ENCODE measurements around the gene DAND5.

Gene DAND5

DNA sequence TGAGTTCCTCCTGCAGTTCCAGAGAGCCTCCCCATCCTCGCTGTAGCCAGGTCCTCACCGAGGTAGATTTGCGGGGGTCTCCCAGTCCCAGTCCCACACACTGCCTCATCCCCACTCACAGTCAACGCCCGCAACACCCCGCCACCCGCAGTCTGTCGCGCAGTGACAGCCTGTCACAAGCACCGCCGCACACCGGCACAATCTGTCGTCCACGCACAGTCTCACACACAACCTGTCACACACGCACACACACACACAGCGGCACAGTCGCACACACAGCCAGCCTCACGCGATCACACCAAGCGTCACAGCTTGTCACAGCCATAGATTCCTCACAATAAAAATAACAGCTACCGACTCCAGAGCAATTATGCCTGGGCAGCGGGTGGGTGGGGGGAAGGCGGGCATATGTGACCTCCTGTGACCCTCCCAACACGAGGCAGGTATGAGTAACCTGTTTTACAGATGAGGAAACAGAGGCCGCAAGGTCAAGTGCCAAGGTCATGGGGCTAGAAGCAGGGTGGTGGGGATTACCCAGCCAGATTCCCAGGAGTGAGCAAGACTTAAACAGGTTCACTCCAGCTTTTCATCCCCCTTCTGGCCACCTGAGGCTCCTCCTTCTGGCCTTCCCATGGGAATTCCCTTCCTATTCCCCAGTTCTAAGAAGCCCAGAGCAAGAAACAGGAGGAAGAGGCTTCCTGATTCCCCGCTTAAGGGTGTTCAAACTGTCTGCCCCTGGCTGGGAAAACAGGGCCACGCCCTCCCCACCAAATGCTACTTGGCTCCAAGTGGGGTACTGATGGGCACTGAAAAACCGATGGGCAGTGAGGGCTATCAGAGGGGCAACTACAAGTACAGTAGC is 39.8 kb downstream of the DAND5 start:
- H3K9me3 ChIP-seq (ENCODE audit: control insufficient read depth, insufficient read depth, low read length) = no peaks in the 10 kb centered on the region
- H3K27ac ChIP-seq (ENCODE audit: low read depth, low read length) = no peak overlapping the region
- no peaks in the 10 kb centered on the region for H4K20me1 ChIP-seq (ENCODE audit: control insufficient read depth, insufficient read depth, low read depth, low read length)
- no peaks in the 10 kb centered on the region for H3K36me3 ChIP-seq (ENCODE audit: control insufficient read depth, low read length)
- peaks cover 16% of the 10 kb centered on the region for H3K27me3 ChIP-seq (ENCODE audit: control insufficient read depth, low read length)
- H3K4me1 ChIP-seq (ENCODE audit: control insufficient read depth, low read length) = no peaks in the 10 kb centered on the region
- H3K4me3 ChIP-seq (ENCODE audit: low read length) = no peak overlapping the region
- H3K79me2 ChIP-seq (ENCODE audit: control insufficient read depth, low read length) = no peaks in the 10 kb centered on the region
- H3K9me2 ChIP-seq (replicated peaks; ENCODE audit: control insufficient read depth, low read length) = no peaks in the 10 kb centered on the region
- H3K4me2 ChIP-seq (ENCODE audit: low read length) = no peak overlapping the region
- H3F3A ChIP-seq (ENCODE audit: control insufficient read depth, insufficient read depth) = no peaks in the 10 kb centered on the region
- TF ChIP-seq, protein P1, sequence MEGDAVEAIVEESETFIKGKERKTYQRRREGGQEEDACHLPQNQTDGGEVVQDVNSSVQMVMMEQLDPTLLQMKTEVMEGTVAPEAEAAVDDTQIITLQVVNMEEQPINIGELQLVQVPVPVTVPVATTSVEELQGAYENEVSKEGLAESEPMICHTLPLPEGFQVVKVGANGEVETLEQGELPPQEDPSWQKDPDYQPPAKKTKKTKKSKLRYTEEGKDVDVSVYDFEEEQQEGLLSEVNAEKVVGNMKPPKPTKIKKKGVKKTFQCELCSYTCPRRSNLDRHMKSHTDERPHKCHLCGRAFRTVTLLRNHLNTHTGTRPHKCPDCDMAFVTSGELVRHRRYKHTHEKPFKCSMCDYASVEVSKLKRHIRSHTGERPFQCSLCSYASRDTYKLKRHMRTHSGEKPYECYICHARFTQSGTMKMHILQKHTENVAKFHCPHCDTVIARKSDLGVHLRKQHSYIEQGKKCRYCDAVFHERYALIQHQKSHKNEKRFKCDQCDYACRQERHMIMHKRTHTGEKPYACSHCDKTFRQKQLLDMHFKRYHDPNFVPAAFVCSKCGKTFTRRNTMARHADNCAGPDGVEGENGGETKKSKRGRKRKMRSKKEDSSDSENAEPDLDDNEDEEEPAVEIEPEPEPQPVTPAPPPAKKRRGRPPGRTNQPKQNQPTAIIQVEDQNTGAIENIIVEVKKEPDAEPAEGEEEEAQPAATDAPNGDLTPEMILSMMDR (IDR thresholded peaks at IDR 0.05; ENCODE audit: low read depth, low read length, poor library complexity, severe bottlenecking) = no peak
- TF ChIP-seq EZH2phosphoT487 (IDR thresholded peaks at IDR 0.05; ENCODE audit: borderline replicate concordance, low read length) = no peak

DNA sequence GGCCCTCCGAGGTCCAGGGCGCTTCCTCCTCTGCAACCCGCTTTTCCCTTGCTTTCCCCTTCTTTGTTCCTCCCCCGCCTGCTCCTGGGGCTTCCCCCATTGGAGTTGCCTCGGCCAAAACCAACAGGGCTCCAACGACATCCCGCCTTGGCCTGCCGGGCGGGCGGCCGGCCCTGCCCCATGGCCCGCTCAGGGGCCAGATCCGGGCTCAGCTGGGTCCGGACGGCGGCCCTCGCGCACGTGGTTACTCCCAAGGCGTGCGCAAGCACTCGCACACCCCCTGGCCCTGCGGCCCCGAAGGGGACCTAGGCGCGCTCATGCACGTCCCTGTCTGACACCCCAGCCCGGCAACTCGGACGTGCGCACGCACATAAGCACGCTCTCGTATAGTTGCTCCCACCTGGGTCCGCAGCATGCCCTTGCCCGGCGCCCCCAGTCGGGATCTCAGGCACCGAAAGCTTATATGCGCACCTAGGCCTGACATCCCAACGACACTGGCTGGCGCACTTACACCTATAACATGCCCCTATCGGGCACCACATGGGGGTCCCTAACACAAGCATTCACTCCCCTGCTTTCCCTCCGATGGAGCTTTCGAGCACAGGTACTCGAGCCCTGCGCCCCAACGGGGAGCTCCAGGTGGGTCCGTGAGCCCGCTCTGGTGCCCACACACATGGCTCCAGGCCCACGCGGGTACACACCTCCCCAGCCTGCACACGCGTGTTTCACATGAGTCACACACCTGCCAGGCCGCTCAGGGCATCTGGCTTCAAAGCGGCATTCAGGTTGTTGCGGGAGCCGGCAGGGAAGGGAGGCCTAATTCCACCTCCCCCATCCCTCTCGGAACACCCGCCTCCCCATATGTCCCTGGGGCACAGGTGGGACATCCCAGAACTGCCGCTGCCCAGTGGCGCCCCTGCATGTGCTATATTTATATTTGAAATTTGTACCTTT is 40.9 kb downstream of the DAND5 start:
- H3K4me2 ChIP-seq (ENCODE audit: low read length) = no peak overlapping the region

GRCh38 chr19:13010992-13011652 is 41.7 kb downstream of the DAND5 start:
- Histone ChIP-seq H3K9me3 (ENCODE audit: control insufficient read depth, insufficient read depth, low read length) (no peaks in the 10 kb centered on the region), H3K4me1 (ENCODE audit: control insufficient read depth, low read length) (no peaks in the 10 kb centered on the region), H3K36me3 (ENCODE audit: control insufficient read depth, low read length) (no peaks in the 10 kb centered on the region), H3K27me3 (ENCODE audit: control insufficient read depth, low read length) (peaks cover 30% of the 10 kb centered on the region), H4K20me1 (ENCODE audit: control insufficient read depth, insufficient read depth, low read depth, low read length) (no peaks in the 10 kb centered on the region), H3K27ac (ENCODE audit: low read depth, low read length) (no peak overlapping the region), H3K79me2 (ENCODE audit: control insufficient read depth, low read length) (no peaks in the 10 kb centered on the region), H3K4me2 (ENCODE audit: low read length) (no peak overlapping the region), H3K4me3 (ENCODE audit: low read length) (no peak overlapping the region), H3F3A (ENCODE audit: control insufficient read depth, insufficient read depth) (no peaks in the 10 kb centered on the region), H3K9me2 (replicated peaks; ENCODE audit: control insufficient read depth, low read length) (no peaks in the 10 kb centered on the region)
- TF ChIP-seq, protein P1 (IDR thresholded peaks at IDR 0.05; ENCODE audit: low read depth, low read length, poor library complexity, severe bottlenecking) = no peak
- no peak for TF ChIP-seq EZH2phosphoT487 (IDR thresholded peaks at IDR 0.05; ENCODE audit: borderline replicate concordance, low read length)

More for the DNA sequence above, 40.9 kb downstream of the DAND5 start:
- H3K27ac ChIP-seq (ENCODE audit: low read depth, low read length) = no peak overlapping the region
- TF ChIP-seq, protein P1 (IDR thresholded peaks at IDR 0.05; ENCODE audit: low read depth, low read length, poor library complexity, severe bottlenecking) = no peak
- no peak for TF ChIP-seq EZH2phosphoT487 (IDR thresholded peaks at IDR 0.05; ENCODE audit: borderline replicate concordance, low read length)
- no peaks in the 10 kb centered on the region for H3K36me3 ChIP-seq (ENCODE audit: control insufficient read depth, low read length)
- H3K4me1 ChIP-seq (ENCODE audit: control insufficient read depth, low read length) = no peaks in the 10 kb centered on the region
- H3F3A ChIP-seq (ENCODE audit: control insufficient read depth, insufficient read depth) = no peaks in the 10 kb centered on the region
- H4K20me1 ChIP-seq (ENCODE audit: control insufficient read depth, insufficient read depth, low read depth, low read length) = no peaks in the 10 kb centered on the region
- peaks cover 25% of the 10 kb centered on the region for H3K27me3 ChIP-seq (ENCODE audit: control insufficient read depth, low read length)
- H3K4me3 ChIP-seq (ENCODE audit: low read length) = no peak overlapping the region
- H3K9me3 ChIP-seq (ENCODE audit: control insufficient read depth, insufficient read depth, low read length) = no peaks in the 10 kb centered on the region
- H3K9me2 ChIP-seq (replicated peaks; ENCODE audit: control insufficient read depth, low read length) = no peaks in the 10 kb centered on the region
- H3K79me2 ChIP-seq (ENCODE audit: control insufficient read depth, low read length) = no peaks in the 10 kb centered on the region
